Measurements from ENCODE around the gene ATP2A3. TPM values are rescaled to one million over a fixed set of nuclear protein-coding genes. Genes with fewer than 3 reads are reported as not detected.

ATP2A3 gene
- total RNA-seq, 1 donor, result 2.3 TPM

- no peak overlapping the region for H3K4me3 ChIP-seq (ENCODE audit: low read depth, low read length)
- TF ChIP-seq CTCF (IDR thresholded peaks at IDR 0.05; ENCODE audit: insufficient read depth, low read length), result no peak
- DNase-seq (ENCODE audit: low read depth), result no peak
Observed at GRCh38 chr17:3928406-3928805, 35.8 kb downstream of the ATP2A3 start.

- no peak for TF ChIP-seq CTCF (IDR thresholded peaks at IDR 0.05; ENCODE audit: insufficient read depth, low read length)
- DNase-seq (ENCODE audit: low read depth), result no peak
- no peak overlapping the region for H3K4me3 ChIP-seq (ENCODE audit: low read depth, low read length)
Observed at GRCh38 chr17:3927628-3928340, 36.5 kb downstream of the ATP2A3 start.

- H3K4me3 ChIP-seq (ENCODE audit: low read depth, low read length), result no peak overlapping the region
- DNase-seq (ENCODE audit: low read depth), result no peak
Observed at GRCh38 chr17:3926860-3927627, 37.2 kb downstream of the ATP2A3 start.

GRCh38 chr17:3925684-3926485 lies 38.4 kb downstream of the ATP2A3 start:
- no peak for DNase-seq (ENCODE audit: low read depth)
- no peak for TF ChIP-seq CTCF (IDR thresholded peaks at IDR 0.05; ENCODE audit: insufficient read depth, low read length)
- H3K4me3 ChIP-seq (ENCODE audit: low read depth, low read length), result no peak overlapping the region

More at GRCh38 chr17:3926860-3927627, 37.2 kb downstream of the ATP2A3 start:
- TF ChIP-seq CTCF (IDR thresholded peaks at IDR 0.05; ENCODE audit: insufficient read depth, low read length), result no peak

GRCh38 chr17:3924512-3925350 lies 39.5 kb downstream of the ATP2A3 start:
- TF ChIP-seq CTCF (IDR thresholded peaks at IDR 0.05; ENCODE audit: insufficient read depth, low read length), result no peak
- no peak overlapping the region for H3K4me3 ChIP-seq (ENCODE audit: low read depth, low read length)
- DNase-seq (ENCODE audit: low read depth), result no peak

Data from fibroblast of the aortic adventitia (primary cell).